Astrocyte (in vitro differentiated cells and primary cell): ENCODE data around the gene DIP2B.

Experiments used
- CTCF ChIP-seq: IDR thresholded peaks from 2 replicates; pipeline ENCODE4 v1.5.1; 2011; ENCODE audit warnings: low read depth, mild to moderate bottlenecking, inconsistent platforms, low read length, moderate library complexity; ENCODE audit not compliant: insufficient read depth
- EZH2 ChIP-seq: IDR thresholded peaks from 2 replicates; pipeline ENCODE4 v1.6.1; 2012; ENCODE audit warnings: mild to moderate bottlenecking, low read length, inconsistent platforms; ENCODE audit not compliant: insufficient read depth

DNA sequence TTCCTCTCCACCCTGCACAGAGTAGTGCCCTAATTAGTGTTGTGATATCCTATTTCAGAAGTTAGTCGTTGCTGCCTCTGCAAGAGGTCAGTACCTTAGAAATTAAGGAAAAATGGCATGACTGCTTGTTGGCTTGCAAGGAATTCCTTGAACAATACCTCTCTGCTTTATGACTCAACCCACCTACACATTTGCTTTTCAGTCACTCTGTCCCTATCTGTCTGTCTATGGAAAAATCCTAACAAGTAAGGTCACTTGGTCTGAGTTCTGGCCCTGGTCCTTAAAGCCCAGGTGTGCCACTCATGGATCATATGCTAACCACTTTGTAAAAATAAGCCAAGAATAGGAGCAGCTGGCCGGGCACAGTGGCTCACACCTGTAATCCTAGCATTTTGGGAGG lies 142.7 kb downstream of the DIP2B start:
- no peak for TF ChIP-seq CTCF
- TF ChIP-seq EZH2, result no peak
